ENCODE results near the gene PRPF39. TPM values are rescaled to one million over a fixed set of nuclear protein-coding genes. Genes with fewer than 3 reads are reported as not detected.

The PRPF39 gene
- total RNA-seq, 4 donors from 2014 or later: 25.1 to 37.7 (median 36.3) TPM

GRCh38 chr14:45096218-45096617 is 12.3 kb downstream of the PRPF39 start:
- no peak for TF ChIP-seq CTCF (IDR thresholded peaks at IDR 0.05; ENCODE audit: low read depth)

GRCh38 chr14:45103806-45104205 is 19.9 kb downstream of the PRPF39 start:
- no peak for TF ChIP-seq CTCF (IDR thresholded peaks at IDR 0.05; ENCODE audit: low read depth)

GRCh38 chr14:45104561-45104960 is 20.6 kb downstream of the PRPF39 start:
- TF ChIP-seq CTCF (IDR thresholded peaks at IDR 0.05; ENCODE audit: low read depth): no peak

GRCh38 chr14:45112896-45113781 is 29.2 kb downstream of the PRPF39 start:
- TF ChIP-seq CTCF (IDR thresholded peaks at IDR 0.05; ENCODE audit: low read depth): no peak

- TF ChIP-seq CTCF (IDR thresholded peaks at IDR 0.05; ENCODE audit: low read depth): no peak
Observed at GRCh38 chr14:45114327-45114726, 30.4 kb downstream of the PRPF39 start.

GRCh38 chr14:45118594-45118993 is 34.7 kb downstream of the PRPF39 start:
- no peak for TF ChIP-seq CTCF (IDR thresholded peaks at IDR 0.05; ENCODE audit: low read depth)

GRCh38 chr14:45120096-45120495 is 36.2 kb downstream of the PRPF39 start:
- TF ChIP-seq CTCF (IDR thresholded peaks at IDR 0.05; ENCODE audit: low read depth): no peak

Measured in subcutaneous adipose tissue (tissue), 4 donors.